ENCODE results near the gene SLC9C1.

Gene SLC9C1

DNA sequence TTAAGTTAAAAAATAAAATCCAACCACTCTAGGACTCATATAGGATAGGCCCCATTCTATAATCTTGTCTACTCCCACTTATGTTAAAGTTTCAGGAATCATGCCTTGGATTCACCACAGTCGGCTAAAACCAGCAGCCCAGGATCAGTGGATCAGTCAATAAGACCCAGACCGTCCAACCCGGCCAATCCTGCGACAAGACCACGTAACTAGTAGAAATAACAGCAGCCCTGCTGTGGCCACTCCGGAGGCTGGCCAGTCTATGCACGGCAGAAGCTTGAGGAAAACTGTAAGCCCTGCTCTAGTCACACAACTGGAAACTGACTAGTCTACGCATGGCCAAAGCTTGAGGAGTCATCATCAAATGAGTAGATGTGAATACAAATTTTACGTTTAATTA, 12.8 kb upstream of the SLC9C1 start:
- no peak for DNase-seq (ENCODE audit: low read depth in 2 of 2)

DNA sequence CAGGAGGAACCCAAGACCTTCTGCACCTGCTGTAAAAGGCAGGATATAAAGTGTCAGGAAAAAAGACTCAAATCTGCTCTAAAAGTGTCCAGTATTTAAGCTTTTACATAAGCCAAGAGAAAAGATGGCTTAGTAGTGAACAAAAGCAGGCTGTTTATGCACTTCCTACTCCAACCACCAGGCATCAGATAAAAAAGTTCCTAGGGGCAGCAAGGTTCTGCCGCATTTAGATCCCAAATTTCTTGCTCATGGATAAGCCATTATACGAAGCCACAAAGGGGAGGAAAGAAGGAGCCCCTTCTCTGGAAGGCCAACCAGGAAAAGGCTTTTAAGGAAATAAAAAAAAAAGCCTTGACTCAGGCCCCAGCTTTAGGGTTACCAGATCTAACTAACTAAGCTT, 10.6 kb upstream of the SLC9C1 start:
- DNase-seq (ENCODE audit: low read depth in 2 of 2), result no peak

DNA sequence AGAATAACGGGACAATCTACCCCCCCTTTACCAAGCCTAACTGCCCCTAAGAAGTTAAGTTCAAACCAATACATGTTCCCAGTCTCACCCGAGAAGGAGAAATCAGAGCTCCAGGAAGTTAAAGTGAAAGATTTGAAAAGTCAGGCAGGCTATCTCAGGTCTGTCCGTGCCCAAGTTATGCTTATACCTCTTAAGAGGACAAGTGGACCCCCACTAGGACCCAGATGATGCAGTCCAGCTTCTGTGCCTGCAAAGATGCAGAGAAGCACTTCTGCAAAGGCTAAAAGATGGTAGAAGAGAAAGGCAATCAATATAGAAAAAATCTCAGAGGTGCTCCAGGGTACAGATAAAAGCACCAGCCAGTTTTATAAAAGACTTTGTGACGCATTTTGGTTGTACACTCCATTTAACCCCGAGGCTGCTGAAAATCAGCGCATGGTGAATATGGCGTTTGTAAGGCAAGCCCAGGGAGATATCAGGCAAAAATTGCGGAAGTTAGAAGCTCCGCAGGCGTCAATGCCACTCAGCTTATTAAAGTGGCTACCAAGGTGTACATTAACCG, 9.8 kb upstream of the SLC9C1 start:
- DNase-seq (ENCODE audit: low read depth in 2 of 2), result no peak

DNA sequence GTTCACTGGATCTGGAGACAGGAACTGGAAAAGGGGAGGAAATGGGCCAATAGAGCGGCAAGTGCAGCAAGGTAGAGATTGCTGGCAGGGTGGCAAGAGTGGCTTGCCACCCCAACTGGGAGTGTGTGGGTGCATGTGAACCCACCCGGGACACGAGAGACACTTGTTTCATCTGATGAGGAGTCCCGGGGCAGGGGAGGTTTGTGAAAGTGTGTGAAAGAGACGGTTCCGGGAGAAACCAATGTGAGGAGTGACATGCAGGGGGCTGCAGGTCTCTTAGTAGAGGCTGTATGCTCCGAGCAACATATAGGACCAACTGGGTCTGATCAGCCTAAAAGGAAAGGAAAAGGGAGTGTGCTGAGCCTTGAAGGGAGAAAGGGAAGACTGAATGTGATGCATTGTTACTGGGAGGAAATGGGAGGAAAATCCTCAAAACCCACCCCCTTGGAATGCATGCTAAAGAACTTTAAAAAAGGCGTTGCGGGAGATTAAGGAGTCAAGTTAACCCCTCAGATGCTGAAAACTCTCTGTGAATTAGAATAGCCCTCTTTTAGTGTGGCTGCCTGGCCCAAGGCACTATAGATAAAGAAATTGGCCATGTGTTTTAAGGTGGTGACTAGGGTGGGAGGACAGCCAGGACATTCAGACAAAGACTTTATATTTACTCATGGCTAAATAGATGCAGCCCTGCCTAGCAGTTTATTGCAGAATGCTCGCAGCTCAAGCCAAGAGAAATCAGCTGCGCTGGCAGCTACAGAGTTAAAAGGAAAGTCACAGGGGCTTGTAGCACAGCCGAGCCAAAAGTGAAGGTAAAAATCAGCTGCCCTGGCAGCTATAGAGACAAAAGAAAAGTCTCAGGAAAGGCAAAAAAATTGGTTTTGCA, 9.1 kb upstream of the SLC9C1 start:
- DNase-seq (ENCODE audit: low read depth in 2 of 2), result no peak

DNA sequence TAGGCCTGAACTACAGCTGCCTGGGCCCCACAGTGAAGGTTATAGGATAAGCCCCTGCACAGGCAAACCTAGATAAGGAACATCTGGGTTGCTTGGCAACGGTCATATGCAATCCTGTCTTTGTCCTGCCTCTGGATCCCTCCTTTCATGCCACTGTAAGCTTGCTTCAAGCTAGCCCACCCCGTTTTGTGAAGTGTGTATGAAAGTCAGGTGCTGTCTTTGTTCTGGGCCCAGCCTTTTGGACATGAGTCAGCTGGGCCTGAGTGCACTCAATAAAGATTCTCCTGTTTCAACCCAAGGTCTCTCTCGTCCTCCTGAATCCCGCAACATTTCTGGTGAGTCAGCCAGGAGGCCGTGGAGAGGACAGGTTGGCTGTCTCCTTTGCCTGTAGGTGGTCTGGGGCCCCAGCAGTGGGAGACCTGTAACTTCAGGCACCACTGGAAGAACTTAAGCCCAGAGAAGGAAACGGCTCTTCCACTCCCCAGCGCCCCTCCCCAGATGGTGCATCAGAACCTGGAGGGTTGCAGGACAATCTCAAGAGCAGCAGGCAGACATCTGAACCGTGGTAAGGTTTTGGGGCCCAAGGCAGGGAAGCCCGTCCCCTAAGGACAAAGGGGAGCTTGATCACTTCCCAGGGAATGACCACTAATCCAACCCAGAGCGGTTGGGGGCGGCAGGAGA, 8.3 kb upstream of the SLC9C1 start:
- DNase-seq (ENCODE audit: low read depth in 2 of 2), result no peak

DNA sequence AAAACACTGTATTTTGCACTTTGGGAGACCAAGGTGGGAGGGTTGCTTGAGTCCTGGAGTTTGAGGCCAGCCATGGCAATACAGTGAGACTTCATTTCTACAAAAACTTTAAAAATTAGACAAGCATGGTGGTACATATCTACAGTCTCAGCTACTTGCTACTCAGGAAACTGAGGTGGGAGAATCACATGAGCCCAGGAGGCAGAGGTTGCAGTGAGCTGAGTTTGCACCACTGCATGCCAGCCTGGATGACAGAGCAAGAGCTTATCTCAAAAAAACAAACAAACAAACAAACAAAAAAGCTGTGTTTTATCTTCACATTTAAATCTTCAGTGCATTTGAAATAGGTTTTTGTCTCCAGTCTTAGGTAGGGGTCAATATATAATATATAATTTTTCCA, 4.8 kb upstream of the SLC9C1 start:
- DNase-seq (ENCODE audit: low read depth in 2 of 2), result no peak

DNA sequence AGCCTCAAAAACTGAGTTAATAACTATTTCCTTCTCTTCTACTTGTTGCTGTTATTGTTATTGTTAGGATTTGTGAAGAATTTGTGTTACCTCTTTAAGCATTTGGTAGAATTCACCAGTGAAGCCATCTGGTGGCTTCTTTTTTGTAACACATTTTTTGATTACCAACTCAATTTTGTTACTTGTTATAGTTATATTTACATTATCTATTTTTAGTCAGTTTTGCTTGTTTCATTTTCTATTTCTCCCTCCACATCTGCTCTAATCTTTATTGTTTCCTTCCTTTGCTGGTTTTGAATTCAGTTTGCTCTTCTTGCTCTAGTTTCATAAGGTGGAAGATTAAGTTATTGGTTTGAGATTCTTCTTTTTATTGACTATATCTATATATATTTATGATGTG, 3.7 kb upstream of the SLC9C1 start:
- DNase-seq (ENCODE audit: low read depth in 2 of 2), result no peak

DNA sequence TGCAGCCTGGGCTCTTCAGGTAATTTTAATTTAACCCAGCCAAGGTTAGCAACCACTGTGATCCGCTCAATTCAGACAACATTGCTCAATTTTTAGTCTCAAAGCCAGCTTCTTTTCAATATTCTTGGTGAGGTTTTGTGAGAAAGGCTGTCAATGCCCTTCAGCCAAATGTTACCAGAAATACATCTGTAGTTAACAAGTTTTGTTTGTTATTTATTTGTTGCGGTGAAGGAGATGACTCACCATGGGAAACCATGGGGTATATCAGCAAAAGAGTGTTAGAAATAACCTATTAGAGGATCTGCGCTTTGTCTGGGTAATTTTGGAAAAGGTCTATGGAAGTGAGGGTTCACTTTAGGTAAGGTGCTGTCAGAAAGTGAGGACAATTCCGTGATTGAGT, 5.0 kb downstream of the SLC9C1 start:
- DNase-seq (ENCODE audit: low read depth in 2 of 2), result no peak

DNA sequence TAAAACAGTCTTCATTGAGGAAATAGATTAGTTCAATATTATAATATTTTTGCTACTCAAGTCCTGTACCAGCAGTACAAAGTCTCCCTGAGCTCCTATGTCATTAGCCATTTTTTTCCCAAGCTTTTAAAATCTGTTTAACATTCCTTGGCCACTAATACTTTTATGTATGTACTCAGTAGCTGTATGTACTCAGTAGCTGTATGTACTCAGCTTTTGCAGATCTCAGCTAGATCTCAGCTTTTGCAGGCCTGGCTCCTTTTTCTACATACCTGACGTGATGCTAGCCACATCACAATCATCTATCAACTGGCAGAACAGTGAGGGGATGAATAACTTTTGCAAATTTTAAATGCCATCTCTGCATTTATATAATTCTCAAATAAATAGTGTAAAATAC, 13.8 kb downstream of the SLC9C1 start:
- DNase-seq (ENCODE audit: low read depth in 2 of 2), result no peak

DNA sequence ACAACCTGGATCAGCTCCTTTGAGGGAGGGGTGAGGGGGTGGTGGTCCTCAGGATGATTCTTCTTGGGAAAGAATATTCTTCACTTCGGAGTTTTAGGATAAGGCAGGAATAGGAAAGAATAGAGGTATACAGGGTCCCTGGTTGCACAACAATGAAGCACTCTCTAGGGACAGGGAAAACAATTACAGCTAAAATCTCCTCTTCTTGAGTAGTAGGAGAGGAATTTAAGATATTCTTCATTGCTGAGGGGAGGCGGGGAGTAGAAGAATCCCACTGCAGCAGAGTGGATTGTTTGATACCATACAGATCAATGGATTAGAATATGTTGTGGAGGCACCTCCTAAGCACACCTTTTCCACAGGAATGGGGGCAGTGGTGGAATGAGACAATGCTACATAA, 20.5 kb downstream of the SLC9C1 start:
- DNase-seq (ENCODE audit: low read depth in 2 of 2), result no peak

DNA sequence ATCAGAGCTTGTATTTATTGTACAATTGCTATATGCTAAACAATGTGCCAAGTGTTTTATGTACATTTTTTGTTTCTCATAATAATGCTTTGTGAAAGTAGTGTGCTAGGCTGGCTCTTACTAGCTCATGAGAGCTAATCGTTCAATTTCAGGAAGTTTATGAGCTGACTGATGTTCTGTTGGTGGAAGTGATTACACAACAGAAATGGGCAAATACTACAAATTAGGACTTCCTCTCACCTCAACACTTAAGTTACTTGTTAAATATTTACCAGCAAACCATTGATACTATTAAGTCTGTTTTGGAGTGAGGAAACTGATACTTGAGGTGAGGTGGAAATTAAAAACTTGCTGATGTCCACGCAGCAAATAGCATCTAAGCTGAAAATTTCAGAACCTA, 32.3 kb downstream of the SLC9C1 start:
- no peak for DNase-seq (ENCODE audit: low read depth in 2 of 2)

DNA sequence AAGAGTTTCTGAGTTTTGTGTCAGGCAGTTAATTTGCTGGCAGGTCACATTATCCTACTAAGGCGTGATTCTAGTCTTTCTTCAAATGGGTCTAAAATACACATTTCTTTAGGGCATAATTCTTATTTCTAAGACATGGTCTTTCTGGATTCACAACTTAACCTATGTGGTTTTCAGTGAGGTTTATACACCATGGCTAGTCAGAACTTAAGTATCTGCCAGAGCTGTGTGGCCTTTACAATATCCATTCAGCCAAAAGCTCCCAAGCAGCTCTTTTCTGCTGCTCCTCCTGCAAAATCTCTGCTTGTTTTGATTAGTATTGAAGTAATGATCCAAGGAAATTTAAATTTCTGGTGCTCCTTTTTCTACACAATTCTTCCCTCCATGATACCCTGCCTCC, 33.5 kb downstream of the SLC9C1 start:
- no peak for DNase-seq (ENCODE audit: low read depth in 2 of 2)

DNA sequence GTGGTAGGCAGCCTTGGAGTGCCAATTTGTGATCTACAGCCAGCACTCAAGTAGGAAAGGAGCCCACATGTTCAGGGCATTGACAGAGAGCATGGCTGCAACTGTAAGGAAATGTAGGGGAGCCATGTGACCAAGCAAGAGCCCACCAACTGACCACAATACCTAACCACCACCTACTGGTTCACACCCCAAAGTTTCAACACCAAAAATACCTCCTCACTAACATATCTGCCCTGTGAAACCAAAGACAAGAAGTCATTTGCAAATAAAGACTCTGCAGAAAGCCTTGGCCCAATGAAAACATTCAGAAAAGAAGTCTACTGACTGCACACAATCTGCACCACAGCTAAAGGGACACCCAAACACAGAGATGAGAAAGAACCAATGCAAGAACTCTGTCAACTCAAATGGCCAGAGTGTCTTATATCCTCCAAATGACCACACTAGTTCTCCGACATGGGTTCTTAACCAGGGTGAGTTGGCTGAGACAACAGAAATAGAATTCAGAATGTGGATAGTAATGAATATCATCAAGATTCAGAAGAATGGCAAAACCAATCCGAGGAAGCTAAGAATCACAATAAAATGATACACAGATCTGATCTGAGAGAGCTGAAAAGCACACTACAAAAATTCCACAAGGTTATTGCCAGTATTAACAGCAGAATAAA, 40.6 kb downstream of the SLC9C1 start:
- DNase-seq (ENCODE audit: low read depth in 2 of 2), result no peak

DNA sequence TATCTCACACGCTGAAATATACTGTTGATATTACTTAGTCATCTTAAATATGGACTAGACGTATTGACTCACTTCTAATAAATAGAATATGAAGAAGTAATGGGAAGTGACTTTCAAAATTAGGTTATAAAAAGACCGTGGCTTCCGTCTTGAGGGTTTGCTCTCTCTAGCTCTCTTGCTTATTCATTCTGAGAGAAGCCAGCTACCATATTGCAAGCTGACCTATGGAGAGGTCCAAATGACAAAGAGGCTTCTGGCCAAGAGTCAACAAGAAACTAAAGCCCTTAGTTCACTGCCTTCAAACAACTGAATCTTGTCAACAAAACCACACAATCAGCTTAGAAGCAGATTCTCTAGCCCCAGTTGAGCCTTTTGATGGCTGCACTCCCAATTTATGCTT, 46.1 kb downstream of the SLC9C1 start:
- no peak for DNase-seq (ENCODE audit: low read depth in 2 of 2)

DNA sequence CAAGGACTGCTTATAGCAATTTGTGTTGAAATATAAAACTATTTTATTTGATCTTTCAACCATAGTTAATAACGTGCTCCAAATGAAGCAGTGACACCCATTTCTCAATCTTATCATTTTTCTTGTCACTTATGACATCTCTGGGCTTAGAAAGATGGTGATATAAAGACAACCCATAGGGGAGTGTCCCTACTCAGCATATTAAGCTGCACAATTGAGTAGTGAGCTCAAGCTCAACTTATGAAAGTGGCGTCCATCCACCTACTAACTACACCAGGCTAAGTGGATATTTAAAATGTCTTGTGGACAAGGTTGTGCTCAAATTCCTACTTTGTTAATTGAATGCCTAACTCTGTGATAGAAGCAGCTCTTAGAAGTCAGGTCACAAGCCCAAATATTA, 46.7 kb downstream of the SLC9C1 start:
- DNase-seq (ENCODE audit: low read depth in 2 of 2), result no peak

DNA sequence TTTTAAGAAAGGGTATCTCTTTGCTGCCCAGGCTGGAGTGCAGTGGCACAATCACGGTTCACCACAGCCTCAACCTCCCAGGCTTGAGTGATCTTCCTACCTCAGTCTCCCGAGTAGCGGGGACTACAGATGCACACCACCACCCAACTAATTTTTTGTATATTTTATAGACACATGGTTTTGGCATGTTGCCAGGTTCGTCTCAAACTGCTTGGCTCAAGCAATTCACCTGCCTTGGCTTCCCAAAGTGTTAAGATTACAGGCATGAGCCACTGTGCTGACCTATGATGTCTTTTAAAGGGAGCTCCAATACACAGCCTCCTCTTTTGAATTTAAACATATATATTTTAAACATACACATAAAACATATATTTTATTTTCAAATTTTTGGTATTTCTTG, 60.9 kb downstream of the SLC9C1 start:
- no peak for DNase-seq (ENCODE audit: low read depth in 2 of 2)

DNA sequence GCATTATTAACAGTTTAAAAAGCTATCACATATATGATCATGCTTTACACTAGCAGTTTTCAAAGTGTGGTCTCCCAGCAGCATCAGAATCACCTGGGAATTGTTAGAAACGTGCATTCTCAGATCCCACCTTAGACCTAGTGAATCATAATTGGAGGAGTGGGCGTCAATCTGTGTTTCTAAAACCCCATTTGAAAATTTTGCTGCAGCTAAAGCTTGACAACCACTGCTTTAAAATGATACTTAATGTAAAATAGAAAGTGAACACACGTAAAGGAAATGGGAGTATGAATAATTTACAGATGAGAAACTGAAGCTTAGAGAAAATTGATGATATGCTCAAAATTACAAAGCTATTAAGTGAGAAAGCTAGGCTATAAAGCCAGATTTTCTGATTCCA, 62.3 kb downstream of the SLC9C1 start:
- no peak for DNase-seq (ENCODE audit: low read depth in 2 of 2)

DNA sequence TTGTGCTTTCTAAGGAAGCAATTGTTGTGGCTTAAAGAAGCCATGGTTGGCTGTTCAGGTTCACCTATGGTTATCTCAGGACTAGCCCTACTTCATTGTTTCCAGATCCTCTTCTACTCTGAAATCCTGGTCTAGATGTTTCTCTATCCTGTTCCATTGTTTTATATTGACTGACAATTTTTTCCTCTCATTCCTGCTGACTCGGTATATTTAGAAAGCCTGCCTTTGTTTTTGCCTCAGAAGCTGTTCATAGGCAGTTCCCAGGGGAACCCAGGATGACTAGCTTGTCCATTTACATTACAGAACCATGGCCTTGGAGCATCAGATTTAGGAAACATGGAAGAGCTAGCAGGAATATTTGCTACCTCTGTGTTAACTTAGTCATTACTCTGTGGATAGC, 64.0 kb downstream of the SLC9C1 start:
- no peak for DNase-seq (ENCODE audit: low read depth in 2 of 2)

DNA sequence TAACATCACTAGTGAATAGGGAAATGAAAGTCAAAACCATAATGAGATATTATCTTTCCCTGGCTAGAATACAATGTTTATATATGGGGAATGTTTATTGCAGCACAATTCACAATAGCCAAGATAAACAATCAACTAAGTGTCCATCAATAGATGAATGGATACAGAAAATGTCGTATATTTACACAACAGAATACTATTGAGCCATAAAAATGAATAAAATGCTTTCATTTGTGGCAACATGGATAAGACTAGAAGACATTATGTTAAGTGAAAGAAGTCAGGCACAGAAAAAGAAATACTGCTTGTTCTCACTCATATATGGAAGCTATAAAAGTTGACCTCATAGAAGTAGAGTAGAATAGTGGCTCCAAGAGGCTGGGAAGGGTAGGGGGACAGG, 65.2 kb downstream of the SLC9C1 start:
- no peak for DNase-seq (ENCODE audit: low read depth in 2 of 2)

DNA sequence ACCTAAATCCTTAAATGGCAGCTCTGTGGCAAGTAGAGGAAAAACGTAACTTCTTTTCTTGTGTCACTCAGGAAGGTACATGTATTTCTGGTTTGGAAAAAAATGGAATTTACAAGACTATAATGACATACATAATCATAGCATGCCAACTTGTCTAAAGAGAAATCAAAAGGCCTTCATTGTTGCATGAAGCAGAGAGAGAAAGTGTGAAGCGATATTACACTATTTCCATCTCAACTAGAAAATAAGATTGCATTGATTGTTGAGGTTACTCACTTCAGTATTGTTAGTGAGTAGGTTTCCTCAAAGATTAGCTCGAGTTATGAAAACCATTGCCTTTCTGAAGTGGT, 93.7 kb downstream of the SLC9C1 start:
- DNase-seq (ENCODE audit: low read depth in 2 of 2), result no peak

DNA sequence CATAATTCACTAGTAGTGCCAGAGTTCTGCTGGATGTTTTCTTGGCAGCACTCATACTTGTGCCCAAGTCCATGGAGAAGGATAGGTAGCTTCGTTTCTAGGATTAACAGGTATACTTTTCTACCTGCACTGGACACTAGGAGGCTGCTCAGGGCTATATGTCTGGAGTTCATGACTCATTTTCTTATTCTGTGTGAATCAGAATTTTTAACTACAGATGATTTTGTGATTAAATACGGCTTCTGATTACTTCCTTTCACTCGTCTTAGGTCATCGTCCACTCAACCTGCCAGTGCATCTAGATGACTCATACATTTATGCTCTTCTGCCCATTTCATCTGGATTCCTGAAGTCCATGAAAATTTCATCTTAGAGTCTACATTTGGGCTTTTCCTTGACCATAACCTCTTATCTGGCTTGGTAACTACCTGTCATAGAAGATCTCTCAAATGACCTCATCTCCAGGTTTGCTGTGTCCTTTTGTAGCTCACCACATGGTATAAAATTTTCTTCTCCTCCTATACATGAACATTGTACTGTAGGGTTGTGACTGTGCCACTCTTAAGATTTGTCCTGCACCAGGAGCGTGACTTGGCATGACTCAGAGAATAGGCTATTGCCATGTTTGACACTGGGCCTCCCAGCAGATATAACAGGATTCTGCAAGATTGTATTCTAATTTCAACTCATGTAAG, 94.2 kb downstream of the SLC9C1 start:
- no peak for DNase-seq (ENCODE audit: low read depth in 2 of 2)

DNA sequence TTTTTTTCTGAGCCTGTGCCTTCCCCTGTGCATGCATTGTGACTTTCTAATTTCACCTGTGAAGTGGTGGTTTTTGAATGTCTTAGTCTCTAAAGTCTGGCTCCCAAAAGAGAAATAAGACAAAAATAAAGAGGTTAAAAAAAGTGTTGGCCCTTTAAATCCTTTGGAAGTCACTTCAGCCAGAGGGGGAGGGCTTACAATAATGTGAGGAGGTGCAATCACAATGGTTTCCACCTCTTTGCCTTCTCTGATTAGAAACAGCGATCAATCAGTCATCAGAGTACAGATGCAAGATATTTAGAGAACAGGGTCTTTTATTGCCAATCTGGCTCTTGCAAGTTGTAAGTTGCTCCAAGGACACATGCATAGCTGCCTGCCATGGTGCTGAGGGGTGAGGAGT, 96.9 kb downstream of the SLC9C1 start:
- DNase-seq (ENCODE audit: low read depth in 2 of 2), result no peak

All from stimulated activated CD4-positive, alpha-beta T cell treated with anti-CD3 and anti-CD28 coated beads, Interleukin-1b, Interleukin-23, amount 100 ng/mL, for 4 hours (primary cell).